GM06990 (cell line): ENCODE results near the gene SLC8A3.
A peak's percentile ranks its signal among the peaks of the same experiment; 100 is the strongest.
"Not testable (repeated sequence)": the region's sequence is repeated elsewhere in the genome, so short reads cannot be mapped to it uniquely, and the experiment has no call there.

Source experiments
- DNase-seq: peaks from one replicate; pipeline ENCODE4 v3.0.0-alpha.2; 2011; ENCODE audit not compliant: insufficient read length; ENCODE audit errors: extremely low read depth
- H3K27me3 ChIP-seq: replicated peaks from 2 replicates; pipeline ENCODE4 v1.6.0; 2011; ENCODE audit warnings: low read length; ENCODE audit not compliant: control insufficient read depth, insufficient read depth
- H3K36me3 ChIP-seq: 2 replicates; pipeline ENCODE4 v1.5.1; 2011; ENCODE audit warnings: low read length; ENCODE audit not compliant: control insufficient read depth, insufficient read depth
- H3K4me3 ChIP-seq: replicated peaks from 2 replicates; pipeline ENCODE4 v1.5.1; 2011; ENCODE audit warnings: low read depth, mild to moderate bottlenecking, control low read depth, low read length
- TF ChIP-seq, protein P1 (sequence below): IDR thresholded peaks from 2 replicates; pipeline ENCODE4 v1.5.1; 2011; ENCODE audit warnings: low read length, control low read depth, mild to moderate bottlenecking, inconsistent platforms; ENCODE audit not compliant: insufficient read depth, poor library complexity, severe bottlenecking

The SLC8A3 gene, protein sequence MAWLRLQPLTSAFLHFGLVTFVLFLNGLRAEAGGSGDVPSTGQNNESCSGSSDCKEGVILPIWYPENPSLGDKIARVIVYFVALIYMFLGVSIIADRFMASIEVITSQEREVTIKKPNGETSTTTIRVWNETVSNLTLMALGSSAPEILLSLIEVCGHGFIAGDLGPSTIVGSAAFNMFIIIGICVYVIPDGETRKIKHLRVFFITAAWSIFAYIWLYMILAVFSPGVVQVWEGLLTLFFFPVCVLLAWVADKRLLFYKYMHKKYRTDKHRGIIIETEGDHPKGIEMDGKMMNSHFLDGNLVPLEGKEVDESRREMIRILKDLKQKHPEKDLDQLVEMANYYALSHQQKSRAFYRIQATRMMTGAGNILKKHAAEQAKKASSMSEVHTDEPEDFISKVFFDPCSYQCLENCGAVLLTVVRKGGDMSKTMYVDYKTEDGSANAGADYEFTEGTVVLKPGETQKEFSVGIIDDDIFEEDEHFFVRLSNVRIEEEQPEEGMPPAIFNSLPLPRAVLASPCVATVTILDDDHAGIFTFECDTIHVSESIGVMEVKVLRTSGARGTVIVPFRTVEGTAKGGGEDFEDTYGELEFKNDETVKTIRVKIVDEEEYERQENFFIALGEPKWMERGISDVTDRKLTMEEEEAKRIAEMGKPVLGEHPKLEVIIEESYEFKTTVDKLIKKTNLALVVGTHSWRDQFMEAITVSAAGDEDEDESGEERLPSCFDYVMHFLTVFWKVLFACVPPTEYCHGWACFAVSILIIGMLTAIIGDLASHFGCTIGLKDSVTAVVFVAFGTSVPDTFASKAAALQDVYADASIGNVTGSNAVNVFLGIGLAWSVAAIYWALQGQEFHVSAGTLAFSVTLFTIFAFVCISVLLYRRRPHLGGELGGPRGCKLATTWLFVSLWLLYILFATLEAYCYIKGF

DNA sequence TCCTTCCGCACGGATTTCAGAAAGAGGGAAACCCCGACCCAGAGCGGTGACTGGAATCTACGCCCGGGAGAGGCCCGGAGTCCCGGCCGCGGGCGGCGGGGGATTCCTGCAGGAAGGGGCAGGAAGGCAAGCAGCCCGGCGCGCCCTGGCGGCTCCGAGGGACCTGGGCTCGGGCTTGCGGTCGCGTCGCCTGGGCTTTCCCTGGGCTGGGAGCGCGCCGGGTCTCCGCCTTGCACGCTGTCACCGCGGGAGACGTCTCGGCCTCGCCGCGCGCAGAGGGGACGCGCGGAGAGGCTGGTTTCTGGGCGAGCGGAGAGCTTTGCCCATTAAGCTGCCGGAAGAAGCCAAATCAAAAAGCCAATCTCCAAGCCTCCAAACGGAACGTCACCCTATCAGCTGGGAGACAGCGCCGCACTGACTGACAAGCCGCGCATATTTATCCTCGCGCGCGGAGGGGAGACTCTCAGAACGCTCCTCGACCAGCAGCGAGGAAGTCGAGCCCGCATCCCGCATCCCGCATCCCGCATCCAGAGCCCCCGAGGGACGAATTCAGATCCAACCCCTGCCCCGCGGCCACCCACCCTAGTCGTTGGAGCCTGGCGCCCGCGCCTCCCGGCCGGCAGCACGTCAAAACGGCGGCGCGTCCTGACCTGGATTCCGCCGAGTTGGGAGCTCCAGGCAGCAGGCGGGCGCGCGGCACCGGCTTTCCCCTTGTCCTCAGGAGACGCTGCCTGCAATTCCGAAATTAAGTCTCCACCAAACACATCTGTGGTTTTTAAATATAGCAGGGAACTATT, at the start of gene SLC8A3:
Gene SLC8A3, minus strand, starts transcription at position 293 of the 797 bp plus-strand sequence. CDS start 20,529 bp downstream, outside the sequence.
- no peaks in the 10 kb centered on the region for H3K36me3 ChIP-seq
- no peaks in the 10 kb centered on the region for H3K27me3 ChIP-seq
- peak; percentile 75 for DNase-seq
- TF ChIP-seq, protein P1, sequence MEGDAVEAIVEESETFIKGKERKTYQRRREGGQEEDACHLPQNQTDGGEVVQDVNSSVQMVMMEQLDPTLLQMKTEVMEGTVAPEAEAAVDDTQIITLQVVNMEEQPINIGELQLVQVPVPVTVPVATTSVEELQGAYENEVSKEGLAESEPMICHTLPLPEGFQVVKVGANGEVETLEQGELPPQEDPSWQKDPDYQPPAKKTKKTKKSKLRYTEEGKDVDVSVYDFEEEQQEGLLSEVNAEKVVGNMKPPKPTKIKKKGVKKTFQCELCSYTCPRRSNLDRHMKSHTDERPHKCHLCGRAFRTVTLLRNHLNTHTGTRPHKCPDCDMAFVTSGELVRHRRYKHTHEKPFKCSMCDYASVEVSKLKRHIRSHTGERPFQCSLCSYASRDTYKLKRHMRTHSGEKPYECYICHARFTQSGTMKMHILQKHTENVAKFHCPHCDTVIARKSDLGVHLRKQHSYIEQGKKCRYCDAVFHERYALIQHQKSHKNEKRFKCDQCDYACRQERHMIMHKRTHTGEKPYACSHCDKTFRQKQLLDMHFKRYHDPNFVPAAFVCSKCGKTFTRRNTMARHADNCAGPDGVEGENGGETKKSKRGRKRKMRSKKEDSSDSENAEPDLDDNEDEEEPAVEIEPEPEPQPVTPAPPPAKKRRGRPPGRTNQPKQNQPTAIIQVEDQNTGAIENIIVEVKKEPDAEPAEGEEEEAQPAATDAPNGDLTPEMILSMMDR, result no peak
- H3K4me3 ChIP-seq, result peak within 1 kb of the TSS; percentile 78

DNA sequence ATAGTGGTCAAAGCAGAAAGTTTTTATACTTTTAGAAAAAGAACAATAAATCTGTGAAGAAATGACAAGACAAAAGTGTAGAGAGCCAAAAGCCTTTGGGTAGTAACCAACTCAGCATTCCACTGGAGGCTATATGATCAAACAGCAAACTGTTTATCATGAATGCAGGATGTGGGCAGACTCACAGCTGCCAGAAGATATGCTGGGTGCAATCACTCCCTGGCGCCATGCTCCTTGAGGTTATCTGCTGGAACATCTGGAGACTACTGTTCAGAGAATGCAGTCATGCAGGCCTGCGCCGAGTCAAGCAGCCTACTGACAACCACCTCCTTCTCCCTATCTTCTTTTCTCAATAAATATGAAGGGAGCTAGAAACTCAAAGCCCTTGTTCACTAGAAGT, 49.0 kb upstream of the SLC8A3 start:
- Histone ChIP-seq H3K4me3 (no peak overlapping the region), H3K27me3 (no peaks in the 10 kb centered on the region), H3K36me3 (no peaks in the 10 kb centered on the region)
- no peak for DNase-seq
- TF ChIP-seq, protein P1, result no peak

DNA sequence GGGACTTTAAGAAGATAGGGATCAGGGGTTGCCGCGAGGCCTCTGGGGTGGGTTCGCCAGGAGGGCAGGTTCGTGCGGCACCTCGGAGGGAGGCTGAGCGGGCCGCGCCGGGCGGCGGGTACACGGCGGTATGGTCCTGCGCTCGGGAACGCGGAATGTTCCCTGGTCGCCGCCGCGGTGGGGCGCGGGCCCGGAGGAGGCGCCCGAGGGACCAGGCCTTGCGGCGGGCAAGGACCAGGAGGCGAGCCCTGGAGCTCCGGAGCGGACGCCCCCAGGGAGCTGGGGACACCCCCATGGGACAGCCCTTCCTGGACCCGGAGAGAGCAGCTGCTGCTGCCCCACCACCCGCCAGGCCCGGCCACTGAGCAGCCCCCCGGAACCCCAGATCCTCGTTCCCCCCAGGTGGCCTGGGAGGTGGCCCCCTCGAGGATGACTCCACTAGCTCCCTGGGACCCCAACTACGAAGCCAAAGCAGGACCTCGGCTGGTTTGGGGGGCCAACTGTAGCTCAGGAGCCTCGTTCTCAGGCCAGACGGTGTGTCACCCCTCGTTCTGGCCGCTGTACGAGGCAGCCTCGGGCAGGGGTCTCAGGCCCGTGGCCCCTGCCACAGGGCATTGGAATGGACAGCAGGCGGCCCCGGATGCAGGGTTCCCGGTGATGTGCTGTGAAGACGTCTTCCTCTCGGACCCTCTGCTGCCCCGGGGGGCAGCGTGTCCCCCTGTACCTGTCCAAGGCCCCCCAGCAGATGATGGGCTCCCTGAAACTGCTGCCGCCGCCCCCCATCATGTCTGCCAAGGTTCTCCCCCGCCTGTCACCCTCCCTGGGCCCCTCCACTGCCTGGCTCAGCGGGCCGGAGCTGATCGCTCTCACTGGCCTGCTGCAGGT, 45.6 kb upstream of the SLC8A3 start:
- H3K36me3 ChIP-seq, result no peaks in the 10 kb centered on the region
- no peaks in the 10 kb centered on the region for H3K27me3 ChIP-seq
- H3K4me3 ChIP-seq, result no peak overlapping the region
- TF ChIP-seq, protein P1, result no peak
- DNase-seq, result no peak

DNA sequence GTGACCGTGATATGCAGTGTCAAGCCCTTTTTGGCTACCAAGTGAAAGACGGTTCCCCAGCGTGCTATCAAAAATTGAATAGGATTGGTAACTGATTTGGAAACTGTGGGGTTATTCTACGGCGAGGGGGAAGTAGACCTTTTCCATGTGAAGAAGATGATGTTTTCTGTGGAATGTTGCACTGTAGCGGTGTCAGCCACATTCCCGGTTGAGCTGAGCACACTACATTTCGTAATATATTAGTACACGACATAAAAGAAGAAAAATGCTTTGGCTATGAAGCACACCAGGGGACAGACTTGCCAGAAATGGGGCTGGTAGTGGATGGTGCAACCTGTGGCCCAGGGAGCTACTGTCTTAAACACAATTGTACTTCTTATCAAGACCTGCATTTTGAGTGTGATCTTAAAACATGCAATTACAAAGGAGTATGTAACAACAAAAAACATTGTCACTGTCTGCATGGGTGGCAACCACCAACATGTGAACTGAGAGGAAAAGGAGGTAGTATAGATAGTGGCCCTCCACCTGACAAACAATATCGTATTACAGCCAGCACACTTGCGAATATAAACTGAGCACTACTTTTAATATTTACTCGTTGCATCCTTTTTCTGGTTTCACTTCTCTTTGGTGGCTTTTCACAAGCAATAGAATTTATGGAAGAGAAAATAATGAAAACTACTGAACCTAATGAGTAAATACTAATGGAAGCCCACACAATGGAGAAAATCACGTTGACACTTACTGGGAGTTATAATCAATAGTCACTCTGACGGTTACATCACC, 43.2 kb upstream of the SLC8A3 start:
- not testable (repeated sequence) for H3K4me3 ChIP-seq, H3K27me3 ChIP-seq, H3K36me3 ChIP-seq

DNA sequence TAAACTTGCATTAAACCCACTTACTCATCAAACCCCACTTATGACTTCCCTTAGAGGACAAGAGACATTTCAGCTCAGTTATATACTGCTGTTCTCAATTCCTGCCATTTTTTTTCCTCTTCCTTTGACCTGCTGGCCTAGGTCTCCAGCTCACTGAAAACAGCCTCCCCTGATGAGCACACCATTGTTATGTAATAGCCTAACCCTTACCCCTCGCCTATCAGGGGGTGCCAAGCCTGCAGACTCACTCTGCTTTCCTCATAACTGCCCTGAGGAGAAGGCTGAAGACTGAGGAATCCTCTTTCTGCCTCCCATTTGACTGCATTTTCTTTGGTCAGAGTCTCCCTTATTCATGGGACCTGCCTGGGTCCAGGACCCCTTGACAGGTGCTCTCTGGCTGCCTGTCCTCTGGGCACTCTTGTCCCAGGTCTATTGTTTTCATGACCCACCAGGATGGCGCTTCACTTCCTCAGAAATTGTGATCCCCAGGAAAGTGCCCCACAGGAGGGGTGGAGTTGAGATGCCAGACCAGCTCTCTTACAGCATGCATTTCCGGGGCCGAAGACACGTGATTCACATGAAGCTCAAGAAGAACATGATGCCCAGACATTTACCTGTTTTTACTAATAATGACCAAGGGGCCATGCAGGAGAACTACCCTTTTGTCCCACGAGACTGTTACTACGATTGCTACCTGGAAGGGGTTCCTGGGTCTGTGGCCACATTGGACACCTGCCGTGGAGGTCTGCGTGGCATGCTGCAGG, 41.3 kb upstream of the SLC8A3 start:
- DNase-seq, H3K4me3 ChIP-seq, H3K36me3 ChIP-seq, H3K27me3 ChIP-seq: not testable (repeated sequence)

More for the DNA sequence above, 43.2 kb upstream of the SLC8A3 start:
- peak; percentile 22 for DNase-seq
